ENCODE results near the gene MCC. TPM values are rescaled to one million over a fixed set of nuclear protein-coding genes. Genes with fewer than 3 reads are reported as not detected.

MCC gene
- total RNA-seq, 3 donors from 2014 or later (not counting 1 experiment from before 2014, with no cell fraction given): 0.68 to 1.8 (median 1.4) TPM

- intact Hi-C loops (cut with micrococcal nuclease): no loop called here
- Mint-ChIP-seq H3K27ac (no peak overlapping the region), H3K27me3 (ENCODE audit: low read depth in 2 of 2) (peaks cover 0 to 9% of the 10 kb centered on the region in 2 donors), H3K4me1 (no peaks in the 10 kb centered on the region), H3K9me3 (no peaks in the 10 kb centered on the region), H3K36me3 (no peaks in the 10 kb centered on the region), H3K4me3 (no peak overlapping the region)
- Histone ChIP-seq H3K4me3 (ENCODE audit: low read length) (no peak overlapping the region), H3K27me3 (ENCODE audit: control insufficient read depth, insufficient read depth, low read length) (no peaks in the 10 kb centered on the region), H3K9me3 (ENCODE audit: control insufficient read depth, insufficient read depth, low read length) (no peaks in the 10 kb centered on the region), H3K27ac (ENCODE audit: low read length) (no peak overlapping the region), H3K4me1 (ENCODE audit: control insufficient read depth, insufficient read depth, low read length) (no peaks in the 10 kb centered on the region), H3K36me3 (ENCODE audit: control insufficient read depth, insufficient read depth, low read length) (no peaks in the 10 kb centered on the region)
- no peak for TF ChIP-seq CTCF (IDR thresholded peaks at IDR 0.05)
- no peak for ATAC-seq
- WGBS (ENCODE audit: insufficient coverage): 83% methylated on average over 3 of the region's 4 CpGs
- DNase-seq: no peak
These were observed 372.3 kb downstream of the MCC start for GRCh38 chr5:113115956-113116355.

GRCh38 chr5:113115061-113115460 lies 373.2 kb downstream of the MCC start:
- H3K4me1 Mint-ChIP-seq: no peaks in the 10 kb centered on the region
- TF ChIP-seq CTCF (IDR thresholded peaks at IDR 0.05): no peak
- H3K27ac Mint-ChIP-seq: no peak overlapping the region
- no peak for DNase-seq
- 85% methylated on average over 8 of the region's 8 CpGs for WGBS (ENCODE audit: insufficient coverage)
- no peaks in the 10 kb centered on the region for H3K9me3 Mint-ChIP-seq
- Histone ChIP-seq H3K27me3 (ENCODE audit: control insufficient read depth, insufficient read depth, low read length) (no peaks in the 10 kb centered on the region), H3K4me1 (ENCODE audit: control insufficient read depth, insufficient read depth, low read length) (no peaks in the 10 kb centered on the region), H3K9me3 (ENCODE audit: control insufficient read depth, insufficient read depth, low read length) (no peaks in the 10 kb centered on the region), H3K27ac (ENCODE audit: low read length) (no peak overlapping the region), H3K36me3 (ENCODE audit: control insufficient read depth, insufficient read depth, low read length) (no peaks in the 10 kb centered on the region), H3K4me3 (ENCODE audit: low read length) (no peak overlapping the region)
- no peak for ATAC-seq
- H3K4me3 Mint-ChIP-seq: no peak overlapping the region
- H3K27me3 Mint-ChIP-seq (ENCODE audit: low read depth in 2 of 2): peaks cover 0 to 9% of the 10 kb centered on the region in 2 donors
- intact Hi-C loops (cut with micrococcal nuclease): no loop called here
- H3K36me3 Mint-ChIP-seq: no peaks in the 10 kb centered on the region

- no peak overlapping the region for H3K27ac ChIP-seq (ENCODE audit: low read length)
- ATAC-seq (no peak), DNase-seq (no peak)
- TF ChIP-seq CTCF (IDR thresholded peaks at IDR 0.05): no peak
- intact Hi-C loops (cut with micrococcal nuclease): no loop called here
- H3K9me3 ChIP-seq (ENCODE audit: control insufficient read depth, insufficient read depth, low read length): no peaks in the 10 kb centered on the region
- Mint-ChIP-seq H3K4me1 (no peaks in the 10 kb centered on the region), H3K9me3 (no peaks in the 10 kb centered on the region), H3K4me3 (no peak overlapping the region), H3K36me3 (no peaks in the 10 kb centered on the region), H3K27ac (no peak overlapping the region), H3K27me3 (ENCODE audit: low read depth in 2 of 2) (peaks cover 0 to 9% of the 10 kb centered on the region in 2 donors)
- H3K36me3 ChIP-seq (ENCODE audit: control insufficient read depth, insufficient read depth, low read length): no peaks in the 10 kb centered on the region
- H3K27me3 ChIP-seq (ENCODE audit: control insufficient read depth, insufficient read depth, low read length): no peaks in the 10 kb centered on the region
- H3K4me3 ChIP-seq (ENCODE audit: low read length): no peak overlapping the region
- WGBS (ENCODE audit: insufficient coverage): 95% methylated on average over 6 of the region's 7 CpGs
- H3K4me1 ChIP-seq (ENCODE audit: control insufficient read depth, insufficient read depth, low read length): no peaks in the 10 kb centered on the region
These were observed 373.7 kb downstream of the MCC start for GRCh38 chr5:113114559-113114958.

- H3K27me3 ChIP-seq (ENCODE audit: control insufficient read depth, insufficient read depth, low read length): no peaks in the 10 kb centered on the region
- no peaks in the 10 kb centered on the region for H3K9me3 ChIP-seq (ENCODE audit: control insufficient read depth, insufficient read depth, low read length)
- TF ChIP-seq CTCF (IDR thresholded peaks at IDR 0.05): no peak
- Mint-ChIP-seq H3K27ac (no peak overlapping the region), H3K4me1 (no peaks in the 10 kb centered on the region), H3K9me3 (no peaks in the 10 kb centered on the region), H3K27me3 (ENCODE audit: low read depth in 2 of 2) (peaks cover 0 to 6% of the 10 kb centered on the region in 2 donors), H3K36me3 (no peaks in the 10 kb centered on the region), H3K4me3 (no peak overlapping the region)
- DNase-seq (no peak), ATAC-seq (no peak)
- intact Hi-C loops (cut with micrococcal nuclease): no loop called here
- WGBS (ENCODE audit: insufficient coverage): 86% methylated on average over 3 of the region's 3 CpGs
- H3K4me1 ChIP-seq (ENCODE audit: control insufficient read depth, insufficient read depth, low read length): no peaks in the 10 kb centered on the region
- no peak overlapping the region for H3K27ac ChIP-seq (ENCODE audit: low read length)
- no peaks in the 10 kb centered on the region for H3K36me3 ChIP-seq (ENCODE audit: control insufficient read depth, insufficient read depth, low read length)
- H3K4me3 ChIP-seq (ENCODE audit: low read length): no peak overlapping the region
These were observed 375.8 kb downstream of the MCC start for GRCh38 chr5:113112435-113112834.

Data from natural killer cell (primary cell).